Stimulated activated CD4-positive, alpha-beta T cell treated with anti-CD3 and anti-CD28 coated beads, Interleukin-1b, Interleukin-23, amount 100 ng/mL, for 1 hour (primary cell): ENCODE measurements around the gene PHYKPL.
"Not testable (repeated sequence)": the region's sequence is repeated elsewhere in the genome, so short reads cannot be mapped to it uniquely, and the experiment has no call there.

Experiments
- DNase-seq, 2 donors: peaks; one replicate each; pipeline ENCODE4 v3.0.0-alpha.2; 2020; ENCODE audit warnings: low read depth in 2 of 2

PHYKPL gene

DNA sequence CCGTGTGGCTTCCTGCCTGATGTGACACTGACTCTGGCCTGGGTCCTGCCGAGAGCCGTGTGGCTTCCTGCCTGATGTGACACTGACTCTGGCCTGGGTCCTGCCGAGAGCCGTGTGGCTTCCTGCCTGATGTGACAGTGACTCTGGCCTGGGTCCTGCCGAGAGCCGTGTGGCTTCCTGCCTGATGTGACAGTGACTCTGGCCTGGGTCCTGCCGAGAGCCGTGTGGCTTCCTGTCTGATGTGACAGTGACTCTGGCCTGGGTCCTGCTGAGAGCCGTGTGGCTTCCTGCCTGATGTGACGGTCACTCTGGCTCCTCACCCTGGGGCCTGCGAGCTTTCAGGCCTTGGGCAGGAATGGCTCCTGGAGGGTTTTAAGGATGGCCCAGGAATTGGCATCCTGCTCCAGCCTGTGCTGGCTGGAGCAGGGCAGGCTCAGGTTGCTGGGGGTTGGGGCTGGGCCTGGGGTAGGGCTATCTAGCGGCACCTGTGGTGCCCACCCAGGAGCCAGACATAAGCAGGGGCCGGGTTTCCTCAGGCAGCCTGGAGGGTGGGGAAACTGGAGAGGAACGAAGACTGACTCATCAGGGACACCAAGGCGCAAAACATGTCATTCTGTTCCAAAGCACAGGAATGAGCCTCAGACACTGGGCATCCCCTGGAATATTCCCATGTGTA, 7.2 kb upstream of the PHYKPL start:
- not testable (repeated sequence) for DNase-seq

DNA sequence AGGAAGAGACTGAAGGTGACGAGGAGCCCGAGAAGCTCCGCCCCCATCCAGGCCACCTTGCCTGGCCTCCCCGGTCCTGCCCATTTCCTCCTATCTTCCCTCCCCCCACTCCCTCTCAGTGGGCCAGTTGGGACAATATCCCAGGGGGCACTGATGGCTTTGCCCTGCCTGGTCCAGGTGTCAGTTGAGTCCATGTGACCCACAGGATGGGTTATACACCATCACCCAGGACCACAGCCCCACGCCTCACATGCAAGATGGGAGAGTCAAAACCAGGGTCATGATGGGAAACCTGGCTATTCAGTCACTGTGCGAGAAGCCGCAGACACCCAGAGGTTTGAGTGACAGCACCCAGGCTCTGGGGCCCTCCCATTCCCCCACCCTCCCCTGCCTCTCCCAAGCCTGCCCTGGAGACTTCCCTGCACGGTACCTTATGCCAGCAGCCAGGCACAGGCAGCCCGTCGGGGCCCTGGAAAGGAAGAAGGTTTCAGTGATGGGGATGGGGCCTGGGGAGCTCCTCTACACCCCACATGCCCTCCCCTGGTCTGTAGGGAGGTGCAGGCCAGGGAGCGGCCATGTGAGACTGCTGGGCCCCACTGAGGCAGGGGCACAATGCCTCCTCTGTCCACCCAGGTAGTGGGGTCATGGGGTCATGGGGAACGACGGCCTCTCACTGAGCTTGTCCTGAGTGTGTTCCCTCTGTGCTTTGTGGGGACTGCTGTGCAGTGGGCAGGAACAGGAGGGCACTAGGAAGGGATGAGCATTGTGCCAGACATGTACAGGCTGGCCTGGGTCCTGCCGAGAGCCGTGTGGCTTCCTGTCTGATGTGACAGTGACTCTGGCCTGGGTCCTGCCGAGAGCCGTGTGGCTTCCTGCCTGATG, 6.3 kb upstream of the PHYKPL start:
- DNase-seq, result no peak

DNA sequence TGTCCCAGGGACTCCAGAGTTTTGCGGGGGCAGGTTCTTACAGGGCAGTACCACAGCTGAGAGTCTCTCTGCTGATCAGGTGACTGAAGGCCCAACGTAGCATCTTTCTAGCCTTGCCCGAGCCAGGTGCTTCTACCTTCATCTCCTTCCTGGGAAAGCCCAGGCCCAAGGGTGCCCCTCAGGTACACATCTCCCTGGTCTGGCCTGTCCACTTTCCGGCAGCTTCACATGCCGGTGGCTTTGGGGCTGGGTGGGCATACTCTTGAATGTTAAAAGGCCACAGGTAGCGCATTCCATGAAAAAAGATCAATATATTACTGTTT, 5.7 kb upstream of the PHYKPL start:
- no peak for DNase-seq

DNA sequence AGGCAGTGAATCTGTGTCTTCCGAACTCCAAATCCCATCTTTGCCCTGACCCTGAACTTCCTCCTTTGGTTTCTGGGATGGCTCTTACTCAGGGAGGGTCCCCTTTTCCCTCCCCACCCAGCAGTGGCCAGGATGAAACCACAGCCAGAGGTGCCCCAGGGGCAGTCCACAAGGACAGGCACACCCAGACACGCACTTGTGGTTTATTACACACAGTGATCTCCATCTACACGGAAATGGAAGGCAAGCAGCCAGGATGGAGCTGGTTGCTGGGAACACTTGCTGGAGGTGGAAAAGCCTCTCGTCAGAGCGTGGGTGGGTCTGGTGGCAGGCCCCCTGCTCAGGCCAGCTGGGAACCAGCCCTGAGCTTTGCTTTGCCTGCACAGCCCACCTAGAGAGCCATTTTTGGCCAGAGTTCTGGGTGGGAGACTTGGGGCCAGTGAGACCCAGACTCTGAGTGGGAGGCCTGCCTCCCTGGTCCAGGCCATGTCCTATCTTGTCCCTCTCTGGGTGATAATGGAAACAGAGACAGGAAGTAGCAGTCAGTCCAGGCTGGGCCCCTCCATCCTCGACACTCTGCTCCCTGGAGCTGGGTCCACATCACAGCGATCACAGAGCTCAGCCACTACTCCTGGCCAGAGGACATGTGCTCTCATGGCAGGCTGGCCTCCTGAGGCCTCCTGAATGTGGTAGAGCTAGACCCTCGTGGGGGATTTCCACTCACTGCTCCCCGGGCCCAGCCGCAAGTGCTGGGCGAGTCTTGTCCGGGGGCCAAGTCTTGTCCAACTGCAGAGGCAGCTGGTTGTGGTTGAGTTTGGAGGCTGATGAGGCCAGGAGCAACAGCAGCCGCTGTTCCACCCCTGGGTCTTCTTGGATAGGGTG, 5.1 kb upstream of the PHYKPL start:
- DNase-seq, result no peak

DNA sequence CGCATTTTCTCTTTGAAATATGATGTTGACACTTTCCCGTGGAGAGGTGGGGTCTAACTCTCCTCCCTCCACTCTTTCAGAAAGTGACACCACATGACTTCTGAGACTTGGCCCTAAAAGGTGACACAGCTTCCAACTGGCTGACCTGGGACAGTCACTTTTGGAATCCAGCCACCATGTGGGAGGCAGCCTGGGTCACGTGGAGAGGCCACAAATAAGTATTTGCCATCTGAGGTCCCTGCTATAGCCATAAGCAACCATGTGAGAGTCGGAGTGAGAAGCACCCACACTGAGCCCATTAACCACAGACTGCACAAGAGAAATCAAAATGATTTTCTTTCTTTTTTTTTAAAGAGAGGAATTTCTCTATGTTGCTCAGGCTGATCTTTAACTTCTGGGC, 4.1 kb upstream of the PHYKPL start:
- no peak for DNase-seq

DNA sequence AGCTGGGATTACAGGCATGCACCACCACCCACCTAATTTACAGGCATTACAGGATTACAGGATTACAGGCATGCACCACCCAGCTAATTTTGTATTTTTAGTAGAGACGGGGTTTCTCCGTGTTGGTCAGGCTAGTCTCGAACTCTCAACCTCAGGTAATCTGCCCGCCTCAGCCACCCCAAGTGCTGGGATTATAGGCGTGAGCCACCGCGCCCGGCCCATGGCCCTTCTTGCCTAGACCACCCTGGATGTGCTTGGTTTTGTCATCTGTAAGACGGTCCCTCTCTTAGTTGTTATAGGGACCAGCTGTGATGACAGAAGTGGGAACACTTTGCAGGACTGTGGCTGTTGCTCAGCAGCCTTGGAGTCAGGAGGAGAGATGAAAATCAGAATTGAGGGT, 3.5 kb upstream of the PHYKPL start:
- DNase-seq, result no peak

DNA sequence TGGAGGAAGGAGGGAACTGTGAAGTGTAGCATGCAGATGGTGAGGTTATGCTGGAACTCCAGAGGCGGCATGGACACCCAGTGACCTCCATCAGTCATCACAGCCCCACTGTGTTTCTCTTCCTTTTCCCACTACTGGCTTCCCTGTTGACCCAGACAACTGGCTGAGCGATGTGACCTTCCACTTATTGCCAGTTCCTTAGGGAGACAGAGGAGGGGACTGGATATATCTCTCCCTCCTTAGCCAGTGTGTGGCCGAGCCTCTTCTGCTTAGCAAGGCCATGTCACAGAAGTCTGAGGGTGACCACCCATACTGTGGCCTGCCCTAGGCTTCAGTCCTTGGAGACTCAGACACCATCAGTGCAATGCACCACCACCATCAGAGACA, 3.0 kb upstream of the PHYKPL start:
- no peak for DNase-seq

DNA sequence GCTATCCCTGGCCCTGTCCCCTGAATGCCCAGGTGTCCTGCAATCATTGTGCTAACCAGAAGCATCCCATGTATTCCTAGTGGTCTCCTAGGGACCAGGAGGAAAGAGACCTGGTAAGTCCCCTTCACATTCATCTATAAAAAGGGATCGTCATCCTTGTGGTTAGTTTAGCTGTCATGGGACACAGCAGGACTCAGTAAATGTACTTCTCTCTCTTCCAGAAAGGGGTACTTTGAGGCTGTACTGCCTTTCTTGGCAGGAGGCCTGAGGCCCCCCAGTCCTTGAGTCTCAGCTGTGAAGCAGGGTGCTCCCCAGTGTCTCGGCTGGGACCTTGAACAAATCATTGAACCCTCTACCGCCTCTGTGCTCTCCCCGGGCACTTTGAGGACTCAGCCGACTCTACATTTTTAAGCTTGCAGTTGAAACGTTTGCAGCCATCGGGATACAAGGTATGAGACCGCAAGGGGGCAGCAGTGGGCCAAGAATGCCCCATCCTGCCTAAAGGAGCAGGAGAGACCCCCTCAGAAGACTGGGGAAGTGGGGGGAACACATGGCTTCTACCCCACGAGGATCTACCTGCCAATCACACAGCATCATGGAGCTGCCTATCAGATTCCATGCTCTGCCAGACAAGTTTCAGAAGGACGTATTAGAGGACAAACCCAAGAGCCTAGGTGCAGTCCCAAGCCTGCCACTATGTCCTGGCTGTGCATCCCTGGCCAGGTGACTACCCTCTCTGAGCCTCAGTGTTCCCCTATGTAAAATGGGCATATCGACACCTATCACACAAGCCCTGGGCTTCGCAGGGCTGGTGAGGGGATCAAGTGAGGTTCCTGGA, 2.4 kb upstream of the PHYKPL start:
- DNase-seq, result peak; percentile 41 to 56

DNA sequence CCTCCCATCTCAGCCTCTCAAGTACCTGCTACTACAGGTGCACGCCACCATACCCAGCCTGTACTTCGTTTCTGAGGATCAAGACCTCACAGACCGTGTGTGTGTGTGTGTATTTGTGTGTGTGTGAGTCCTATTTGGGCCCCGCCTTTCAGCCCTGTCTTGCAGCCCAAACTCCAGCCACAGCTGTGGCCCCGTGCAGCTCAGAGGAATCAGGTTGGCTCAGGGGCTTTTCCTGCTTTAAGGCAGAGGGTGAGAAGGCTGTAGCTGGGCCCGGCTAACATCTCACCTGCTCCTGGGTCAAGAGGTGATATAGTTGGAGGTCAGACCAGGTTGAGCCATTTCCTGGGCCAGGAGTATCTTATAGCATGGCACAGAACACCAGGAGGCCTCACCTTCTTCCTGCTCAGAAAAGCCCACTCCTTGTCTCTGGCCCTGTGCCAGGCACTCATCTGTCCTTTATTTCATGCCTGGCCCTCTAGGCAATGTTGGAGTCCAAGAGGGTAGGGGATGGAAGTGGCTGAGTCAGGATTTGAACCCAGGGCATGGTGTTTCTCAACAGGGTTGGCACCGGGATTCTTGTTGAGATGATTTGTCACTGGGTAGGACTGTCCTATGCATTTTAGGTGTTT, 1.6 kb upstream of the PHYKPL start:
- no peak for DNase-seq

DNA sequence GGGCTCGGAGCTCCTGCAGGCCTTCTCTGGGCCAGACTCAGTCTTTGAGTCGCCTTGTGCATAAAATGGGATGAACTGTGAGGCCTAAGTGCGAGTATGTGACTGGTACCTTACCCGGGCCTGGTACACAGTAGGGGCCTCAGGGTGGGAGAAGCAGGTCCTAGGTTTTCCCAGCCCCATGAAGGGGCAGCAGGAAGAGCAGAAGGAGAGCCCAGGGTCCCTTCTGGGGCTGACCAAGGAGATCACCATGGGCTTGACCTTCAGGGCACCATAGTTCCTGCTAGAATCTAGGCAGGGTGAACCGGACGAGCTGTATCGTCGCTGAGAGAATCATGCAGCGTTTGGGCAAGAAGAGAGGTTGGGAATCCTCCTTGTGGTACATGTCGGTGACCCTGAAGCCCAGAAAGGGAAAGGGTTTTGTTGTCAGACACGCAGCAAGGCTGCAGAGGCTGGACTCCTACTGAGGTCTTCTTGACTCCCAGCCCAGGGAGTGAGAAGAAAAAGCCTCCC, 373 bp upstream of the PHYKPL start:
- no peak for DNase-seq

DNA sequence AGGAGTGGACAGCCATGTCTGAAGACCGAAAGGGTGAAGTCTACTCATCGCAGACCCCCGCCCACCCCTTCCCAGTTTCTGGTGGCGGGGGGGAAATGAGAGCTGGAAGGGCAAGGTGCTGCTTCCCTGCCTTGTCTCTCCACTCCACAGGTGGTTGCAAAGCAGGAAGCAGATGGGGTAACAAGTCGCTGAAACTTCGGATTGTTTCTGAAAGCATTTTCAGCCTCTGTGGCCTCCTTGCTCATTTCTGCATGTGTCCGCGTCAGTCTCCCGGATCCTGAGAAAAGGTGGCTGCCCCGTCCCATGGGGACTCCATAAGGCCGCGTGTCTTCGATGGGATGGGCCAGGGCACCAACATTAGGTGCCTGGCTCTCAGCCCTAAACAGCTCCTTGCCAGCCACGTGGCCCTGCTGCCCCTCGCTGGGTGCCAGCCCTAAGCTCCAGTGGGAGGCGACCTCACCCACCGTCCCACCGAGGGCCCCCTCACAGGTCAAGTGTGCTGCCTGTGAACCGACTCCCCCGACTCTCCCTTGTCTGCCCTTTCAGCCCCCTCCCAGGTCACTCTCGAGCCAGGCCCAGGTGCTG, 971 bp downstream of the PHYKPL start:
- DNase-seq, result no peak

DNA sequence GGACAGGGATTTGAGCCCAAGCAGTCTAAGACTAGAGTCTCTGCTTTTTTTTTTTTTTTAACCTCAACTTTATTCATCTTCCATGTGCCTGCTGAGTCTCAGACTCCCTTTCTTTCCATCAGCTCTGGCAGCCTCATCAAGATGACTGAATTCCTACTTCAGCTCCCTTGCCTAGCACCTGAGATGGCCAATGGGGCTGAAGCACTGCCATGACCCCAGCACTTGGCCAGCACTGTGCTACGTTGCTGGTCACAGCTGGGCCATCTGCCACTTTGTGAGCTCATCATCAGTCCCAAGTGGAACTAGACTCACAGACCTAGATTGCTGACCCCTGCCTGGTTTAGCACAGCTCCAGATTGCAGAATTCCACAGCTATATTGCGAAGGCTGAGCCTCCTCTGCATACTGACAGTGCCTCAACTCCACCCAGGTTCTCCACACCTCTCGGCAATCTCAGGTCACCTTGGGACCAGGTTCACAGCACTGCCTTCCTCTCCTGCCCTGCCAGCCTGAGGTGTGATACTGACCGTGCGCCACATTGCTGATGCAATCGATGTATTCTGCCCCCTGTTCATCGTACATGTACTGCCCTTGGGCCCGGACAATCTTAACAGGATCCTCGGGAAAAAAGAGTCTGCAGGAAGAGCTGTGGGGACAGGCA, 1.6 kb downstream of the PHYKPL start:
- no peak for DNase-seq

DNA sequence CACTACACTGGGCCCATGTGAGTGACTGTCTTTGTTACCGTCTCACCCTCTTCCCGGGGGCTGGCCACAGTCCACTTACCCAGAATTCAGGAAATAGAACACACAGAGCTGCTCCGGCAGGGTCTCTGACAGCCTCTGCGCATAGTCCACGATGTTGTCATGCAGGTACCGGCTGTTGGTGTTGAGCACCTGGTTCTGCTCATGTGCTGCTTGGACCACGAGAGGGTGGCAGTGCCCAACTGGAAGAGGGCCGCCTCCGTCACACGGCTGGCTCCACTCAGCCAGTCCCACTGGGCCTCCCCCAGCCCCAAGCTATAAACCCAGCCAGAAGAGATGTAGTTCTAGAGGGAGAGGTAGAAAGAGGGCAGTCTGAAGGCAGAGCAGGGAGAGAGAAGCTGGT, 2.7 kb downstream of the PHYKPL start:
- DNase-seq, result no peak

DNA sequence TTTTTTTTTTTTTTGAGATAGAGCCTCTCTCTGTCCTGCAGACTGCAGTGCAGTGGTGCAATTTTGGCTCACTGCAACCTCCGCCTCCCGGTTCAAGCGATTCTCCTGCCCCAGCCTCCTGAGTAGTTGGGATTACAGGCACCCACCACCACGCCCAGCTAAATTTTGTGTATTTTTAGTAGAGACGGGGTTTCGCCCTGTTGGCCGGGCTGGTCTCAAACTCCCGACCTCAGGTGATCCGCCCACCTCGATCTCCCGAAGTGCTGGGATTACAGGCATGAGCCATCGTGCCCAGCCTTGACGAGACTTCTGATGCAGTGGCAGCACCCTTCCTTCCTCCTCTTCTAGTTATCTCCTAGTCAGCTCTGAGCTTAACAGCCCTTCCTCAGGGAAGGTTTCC, 3.5 kb downstream of the PHYKPL start:
- not testable (repeated sequence) for DNase-seq

DNA sequence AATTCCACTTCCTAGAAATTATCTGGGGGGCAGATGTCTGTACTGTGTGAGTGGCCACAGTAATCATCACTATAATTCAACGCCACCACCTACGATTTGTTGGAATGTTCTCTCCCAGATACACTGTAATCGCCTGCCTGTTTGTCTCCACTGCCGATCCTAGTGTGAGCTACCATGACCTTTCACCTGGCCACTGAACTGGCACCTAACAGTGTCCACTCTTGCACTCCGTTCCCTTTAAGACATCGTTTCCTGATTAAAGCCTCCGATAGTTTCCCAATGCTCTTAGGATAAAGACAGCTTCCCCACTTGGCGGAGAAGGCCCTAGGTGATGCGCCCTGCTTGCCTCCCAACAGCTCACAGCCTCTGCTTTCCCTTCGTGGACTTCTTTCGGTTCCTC, 4.0 kb downstream of the PHYKPL start:
- DNase-seq, result no peak

DNA sequence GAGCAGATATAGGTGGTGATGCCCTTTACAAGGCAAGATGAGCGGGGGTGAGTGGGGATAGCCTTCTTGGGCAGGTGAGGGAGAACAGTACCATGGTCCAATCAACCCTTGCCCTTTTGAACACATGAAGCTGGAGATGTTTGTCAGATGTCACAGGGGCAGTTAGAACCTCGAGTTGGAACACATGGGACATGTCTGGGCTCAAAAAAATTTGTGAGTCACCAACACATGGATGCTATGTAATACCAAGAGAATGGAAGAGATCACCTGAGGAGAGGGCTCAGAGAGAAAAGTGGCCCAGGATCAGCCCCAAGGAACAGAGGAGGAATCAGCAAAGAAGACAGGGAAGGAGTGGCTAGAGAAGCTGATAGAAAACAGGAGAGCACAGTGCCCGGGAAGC, 4.7 kb downstream of the PHYKPL start:
- DNase-seq, result no peak

DNA sequence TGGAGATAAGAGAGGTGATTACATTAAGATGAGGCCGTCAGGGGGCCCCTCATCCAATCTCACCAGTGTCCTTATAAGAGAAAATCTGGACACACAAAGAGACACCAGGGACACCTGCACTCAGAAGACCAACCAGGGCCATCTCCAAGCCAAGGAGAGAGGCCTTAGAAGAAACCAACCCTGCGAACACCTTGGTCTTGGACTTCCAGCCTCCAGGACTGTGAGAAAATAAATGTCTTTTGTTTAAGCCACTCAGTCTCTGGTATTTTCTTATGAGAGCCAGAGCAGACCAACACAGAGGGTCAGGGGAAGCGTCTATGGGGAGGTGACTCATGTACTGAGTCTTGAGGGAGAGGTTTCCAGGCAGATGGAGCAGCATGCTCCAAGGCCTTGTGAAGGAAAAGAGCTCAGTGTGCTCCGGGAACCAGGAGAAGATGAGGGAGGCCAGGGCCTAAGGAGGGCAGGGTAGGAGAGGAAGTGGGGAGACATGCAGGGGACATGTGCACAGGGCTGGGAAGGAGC, 5.4 kb downstream of the PHYKPL start:
- DNase-seq, result no peak

DNA sequence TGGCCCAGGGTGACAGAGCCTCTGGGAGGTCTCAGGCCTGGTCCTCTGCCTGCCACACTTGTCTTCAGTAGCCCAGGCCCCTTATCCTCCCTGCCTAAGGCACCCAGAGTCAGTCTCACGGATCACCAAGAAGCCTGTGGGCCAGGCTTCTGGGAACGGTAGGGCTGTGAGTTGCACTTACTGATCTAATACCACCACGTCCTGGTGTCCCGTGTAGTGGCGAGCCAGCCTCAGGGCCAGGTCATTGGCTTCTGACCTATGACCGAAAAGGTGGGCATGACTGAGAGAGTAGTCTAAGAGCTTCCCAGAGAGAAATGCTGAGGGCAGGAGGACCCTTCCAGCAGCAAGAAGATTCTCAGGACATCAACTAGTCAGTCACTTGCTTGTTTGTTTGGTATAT, 7.4 kb downstream of the PHYKPL start:
- no peak for DNase-seq

DNA sequence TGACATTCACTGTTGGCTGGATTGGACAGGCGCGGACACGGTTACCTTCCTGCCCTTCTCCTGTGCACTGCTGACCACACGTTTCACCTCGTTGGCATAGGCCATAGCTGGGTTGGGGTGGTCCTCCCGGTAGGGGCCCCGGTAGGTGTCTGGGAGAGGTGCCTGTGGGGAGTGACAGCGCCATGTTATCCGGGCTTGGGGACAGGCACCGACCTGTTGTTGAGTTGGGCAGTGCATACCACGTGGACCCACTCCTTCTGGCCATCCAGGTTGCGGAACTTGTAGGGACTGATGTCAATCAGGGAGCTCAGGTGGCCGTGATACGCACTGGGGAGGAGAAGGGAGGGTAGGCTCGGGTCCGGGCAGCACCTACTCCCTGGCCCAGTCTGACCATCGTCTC, 8.2 kb downstream of the PHYKPL start:
- DNase-seq, result no peak

DNA sequence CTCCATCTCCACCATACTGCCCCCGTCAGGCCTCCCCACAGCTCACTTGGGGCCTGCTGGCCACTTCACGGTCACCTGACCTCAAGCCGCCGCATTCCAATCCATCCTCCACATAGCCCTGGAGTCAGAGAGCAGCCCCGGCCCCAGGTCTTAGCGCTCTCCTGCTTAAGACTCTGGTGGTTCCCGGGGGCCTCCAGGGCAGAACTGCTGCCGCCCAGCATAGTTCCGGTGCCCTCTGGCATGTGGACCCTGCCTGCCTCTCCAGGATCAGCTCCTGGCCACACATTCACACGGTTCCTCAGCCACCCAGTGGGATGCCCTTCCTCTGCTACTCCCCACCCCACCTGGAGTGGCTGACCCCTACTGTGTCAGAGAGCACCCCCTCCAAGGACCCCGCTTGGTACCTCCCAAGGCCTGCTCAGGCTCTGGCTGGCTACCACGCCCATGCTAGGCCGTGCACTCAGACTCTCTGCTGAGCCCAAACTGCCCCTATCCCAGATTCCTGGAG, 8.7 kb downstream of the PHYKPL start:
- no peak for DNase-seq
